Adrenal gland (tissue), 12 donors: ENCODE data around the gene MAPKBP1. TPM values are rescaled to one million over a fixed set of nuclear protein-coding genes. Genes with fewer than 3 reads are reported as not detected.

ENCODE experiments used
- DNase-seq, 7 donors: peaks; one replicate each; pipeline ENCODE4 v3.0.0-alpha.2; 2019 to 2020
- H3K27ac ChIP-seq, 5 donors: fragments of 200-600 bp; sonication (generic) in 4 of 5; 1 replicate in 3 of 5; 2 replicates in 2 of 5; pipeline versions ENCODE4 v1.5.1 to v1.8.0; 2016 to 2020; ENCODE audit warnings: mild to moderate bottlenecking in 1 of 5
- H3K27me3 ChIP-seq: fragments of 200-600 bp; 2 replicates; pipeline ENCODE4 v1.8.0; 2021
- H3K36me3 ChIP-seq, 2 donors: fragments of 200-600 bp; replicated peaks in 1 of 2; 1 replicate in 1 of 2; 2 replicates in 1 of 2; pipeline versions ENCODE4 v1.5.1 to v1.8.0; 2018 to 2022
- H3K4me1 ChIP-seq, 2 donors: fragments of 200-600 bp; replicated peaks in 1 of 2; 1 replicate in 1 of 2; 2 replicates in 1 of 2; pipeline versions ENCODE4 v1.5.1 to v1.8.0; 2018 to 2021
- H3K4me3 ChIP-seq, 4 donors: fragments of 200-600 bp; sonication (generic) in 3 of 4; one replicate each; pipeline ENCODE4 v1.5.1; 2016 to 2018
- H3K9me3 ChIP-seq, 3 donors: fragments of 200-600 bp; sonication (generic) in 1 of 3; replicated peaks in 1 of 3; 1 replicate in 2 of 3; 2 replicates in 1 of 3; pipeline versions ENCODE4 v1.5.1 to v1.8.0; 2016 to 2021
- CTCF ChIP-seq, 6 experiments: fragments of 450-650 bp in 4 of 6; fragments of 200-600 bp in 2 of 6; sonication (generic) in 1 of 6; IDR thresholded peaks; 1 replicate in 5 of 6; 2 replicates in 1 of 6; pipeline versions ENCODE4 v1.5.1 to v1.8.0; 2016 to 2021; ENCODE audit warnings: antibody characterized with exemption in 6 of 6, mild to moderate bottlenecking in 2 of 6, moderate library complexity in 1 of 6
- POLR2A ChIP-seq, 2 donors: fragments of 450-650 bp; IDR thresholded peaks; one replicate each; pipeline ENCODE4 v1.6.1; 2017; ENCODE audit warnings: antibody characterized with exemption in 2 of 2, mild to moderate bottlenecking in 2 of 2, moderate library complexity in 1 of 2
- WGBS, 4 donors: extraction: QIAGEN DNeasy Blood & Tissue Kit in 2 of 4; methylation state at CpG; one replicate each; pipeline versions ENCODE4 v1.1.5 to v1.1.7; 2013 to 2017; 5-methylcytosine and 5-hydroxymethylcytosine counted together
- intact Hi-C, 2 donors: fragments of 100-400 bp; cut with DNase I; formaldehyde crosslinking; loops; one replicate each; pipeline versions ENCODE4 v1.14.1 to v1.15.0; 2022 to 2023
- polyA plus RNA-seq, 3 donors: library from polyadenylated mRNA; stranded (reverse); fragments of 200-250 nt in 2 of 3; fragments of 350-450 nt in 1 of 3; fragmentation: Illumina TruSeq in 1 of 3; extraction: RNeasy Lipid Tissue Mini Kit (QIAGEN cat#74804) in 1 of 3; gene quantifications; one replicate each; pipeline ENCODE4 v1.2.3, GENCODE V29; 2013 to 2014
- total RNA-seq, 9 donors: library from RNA; depleted of rRNA in 4 of 9; stranded (reverse); fragments of >200 nt in 4 of 9; fragments of 120-200 nt in 1 of 9; fragmentation: NEBNext Ultra II Directional in 1 of 9; extraction: Animal tissue kit (Norgen Biotek cat#: 25700) in 1 of 9; gene quantifications; one replicate each; pipeline versions ENCODE4 v1.1.0 to v1.2.4, GENCODE V29; 2013 to 2023
- donor health status: healthy with polysubstance abuse.
- donor health status: Bipolar disorder and iron deficiency.
- donor health status: DM: yes; HTN: yes; CAD: no.
- donor health status: DM: no; HTN: no; CAD: no.
- donor health status: DM: no; HTN: no; CAD: no.
- donor health status: DM: yes; HTN: yes; CAD: no.

MAPKBP1 gene
- total and polyA plus RNA-seq, 12 donors = 10.1 to 60.7 (median 22.8) TPM

DNA sequence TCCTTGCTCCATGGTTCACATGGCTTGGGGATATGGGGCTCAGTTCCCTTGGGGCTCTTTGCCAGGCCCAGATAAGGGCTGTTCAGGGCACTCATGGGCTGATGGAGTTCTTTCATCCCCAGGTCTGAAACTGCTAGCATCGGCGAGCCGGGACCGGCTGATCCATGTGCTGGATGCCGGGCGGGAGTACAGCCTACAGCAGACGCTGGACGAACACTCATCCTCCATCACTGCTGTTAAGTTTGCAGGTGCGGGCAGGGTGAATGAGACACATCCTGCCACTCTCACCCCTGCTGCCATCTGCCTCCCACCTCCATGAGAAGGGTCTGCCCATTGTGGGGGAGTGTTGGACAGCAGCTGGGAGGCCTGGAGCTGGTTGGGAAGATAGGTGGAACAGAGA lies 42.5 kb downstream of the MAPKBP1 start:
- 94 to 97% (median 95%) methylated on average over 7 to 9 of the region's 9 CpGs for WGBS, 4 donors
- Histone ChIP-seq H3K9me3 (no peaks in the 10 kb centered on the region), H3K4me1 (no peaks in the 10 kb centered on the region), H3K27me3 (no peaks in the 10 kb centered on the region), H3K27ac (no peak overlapping the region), H3K36me3 (peaks cover 0 to 94% of the 10 kb centered on the region in 2 donors), H3K4me3 (no peak overlapping the region)
- no peak for DNase-seq
- TF ChIP-seq POLR2A (IDR thresholded peaks at IDR 0.05) (no peak), CTCF (IDR thresholded peaks at IDR 0.05) (no peak)
- intact Hi-C loops = no loop called here

GRCh38 chr15:41817327-41817726 lies 43.0 kb downstream of the MAPKBP1 start:
- TF ChIP-seq CTCF (IDR thresholded peaks at IDR 0.05) (no peak), POLR2A (IDR thresholded peaks at IDR 0.05) (no peak)
- 90 to 96% (median 93%) methylated on average over 13 to 14 of the region's 14 CpGs for WGBS, 4 donors
- Histone ChIP-seq H3K27me3 (no peaks in the 10 kb centered on the region), H3K4me1 (no peaks in the 10 kb centered on the region), H3K36me3 (peaks cover 0 to 95% of the 10 kb centered on the region in 2 donors), H3K27ac (no peak overlapping the region), H3K9me3 (no peaks in the 10 kb centered on the region), H3K4me3 (no peak overlapping the region)
- no peak for DNase-seq
- intact Hi-C loops = no loop called here

DNA sequence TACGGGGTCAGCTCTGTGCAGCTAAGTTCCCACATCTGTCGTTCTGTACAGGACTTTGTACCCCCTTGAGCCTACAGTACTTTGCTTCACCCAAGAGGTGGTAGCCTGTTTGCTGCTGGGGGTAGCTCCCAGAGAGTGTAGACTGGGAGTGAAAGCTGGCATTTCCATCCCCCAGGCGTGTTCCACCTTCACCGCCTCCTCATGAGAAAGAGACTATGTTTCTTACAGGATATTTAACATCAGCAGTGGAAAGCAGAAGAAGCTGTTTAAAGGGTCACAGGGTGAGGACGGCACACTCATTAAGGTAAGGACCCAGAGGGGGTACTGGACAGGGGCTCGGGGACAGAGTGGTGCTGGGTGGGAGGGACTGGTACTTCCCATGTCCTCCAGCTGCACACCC lies 43.5 kb downstream of the MAPKBP1 start:
- H3K27me3 ChIP-seq = no peaks in the 10 kb centered on the region
- intact Hi-C loops = no loop called here
- no peak overlapping the region for H3K27ac ChIP-seq
- H3K36me3 ChIP-seq = peaks cover 0 to 95% of the 10 kb centered on the region in 2 donors
- TF ChIP-seq POLR2A (IDR thresholded peaks at IDR 0.05) (no peak), CTCF (IDR thresholded peaks at IDR 0.05) (no peak)
- no peak for DNase-seq
- no peaks in the 10 kb centered on the region for H3K4me1 ChIP-seq
- no peaks in the 10 kb centered on the region for H3K9me3 ChIP-seq
- WGBS, 4 donors = 88 to 97% (median 92%) methylated on average over 6 of the region's 6 CpGs
- no peak overlapping the region for H3K4me3 ChIP-seq

- H3K4me1 ChIP-seq = no peaks in the 10 kb centered on the region
- no peak overlapping the region for H3K27ac ChIP-seq
- DNase-seq = no peak
- H3K36me3 ChIP-seq = peaks cover 0 to 98% of the 10 kb centered on the region in 2 donors
- no peak overlapping the region for H3K4me3 ChIP-seq
- H3K27me3 ChIP-seq = no peaks in the 10 kb centered on the region
- intact Hi-C loops = no loop called here
- 88 to 93% (median 90%) methylated on average over 4 to 9 of the region's 9 CpGs for WGBS, 4 donors
- TF ChIP-seq POLR2A (IDR thresholded peaks at IDR 0.05) = no peak
- no peak for TF ChIP-seq CTCF (IDR thresholded peaks at IDR 0.05)
- no peaks in the 10 kb centered on the region for H3K9me3 ChIP-seq
These were observed 45.3 kb downstream of the MAPKBP1 start for GRCh38 chr15:41819455-41820050.
